IMR-90 (cell line): ENCODE measurements around the gene SLC25A22. TPM values are rescaled to one million over a fixed set of nuclear protein-coding genes. Genes with fewer than 3 reads are reported as not detected.

Source experiments
- ATAC-seq: fragments of 200-7000 bp; cut with Tn5 transposase; 2 replicates; pipeline ENCODE4 v1.9.1; 2020; ENCODE audit warnings: low read depth, mild to moderate bottlenecking, moderate library complexity
- BruUV-seq: library from RNA; stranded (reverse); fragments of 400-500 nt; replicated peaks from 2 replicates; lab custom pipeline; 2021; lab: Mats Ljungman, UMichigan
- CTCF ChIA-PET: fragments of 300-600 bp; formaldehyde crosslinking; extraction: SDS; loops from one replicate; lab custom pipeline; 2021; ENCODE audit warnings: antibody characterized with exemption; lab: Yijun Ruan, JAX
- POLR2A ChIA-PET: fragments of 300-600 bp; sonication (Branson Sonifier 250); formaldehyde crosslinking; loops from one replicate; lab custom pipeline; 2022; ENCODE audit warnings: antibody characterized with exemption; ENCODE audit not compliant: unreplicated experiment; lab: Charles Lee
- DNase-seq: peaks from one replicate; pipeline ENCODE4 v3.0.0; 2013
- H2AFZ ChIP-seq: replicated peaks from 2 replicates; pipeline ENCODE3; 2013; ENCODE audit warnings: low read length, mild to moderate bottlenecking; ENCODE audit not compliant: poor library complexity
- H2AK5ac ChIP-seq: 2 replicates; pipeline ENCODE4 v1.6.1; 2013; ENCODE audit warnings: low read depth, low read length, inconsistent platforms
- H2AK9ac ChIP-seq: replicated peaks from 2 replicates; pipeline ENCODE3; 2013; ENCODE audit warnings: mild to moderate bottlenecking, low read depth, low read length, moderate library complexity; ENCODE audit not compliant: poor library complexity
- H2BK120ac ChIP-seq: 2 replicates; pipeline ENCODE4 v1.6.1; 2013; ENCODE audit warnings: low read depth, low read length, inconsistent platforms
- H2BK15ac ChIP-seq: 3 replicates; pipeline ENCODE4 v1.6.1; 2013; ENCODE audit warnings: low read depth, low read length, inconsistent platforms
- H2BK20ac ChIP-seq: 2 replicates; pipeline ENCODE4 v1.6.1; 2013; ENCODE audit warnings: low read depth, mild to moderate bottlenecking, inconsistent platforms, low read length, moderate library complexity
- H2BK5ac ChIP-seq: 2 replicates; pipeline ENCODE4 v1.6.1; 2013; ENCODE audit warnings: mild to moderate bottlenecking, low read depth, low read length, inconsistent platforms; ENCODE audit not compliant: poor library complexity, severe bottlenecking
- H3K14ac ChIP-seq: replicated peaks from 2 replicates; pipeline ENCODE4 v1.6.1; 2013; ENCODE audit warnings: low read depth, low read length, inconsistent platforms
- H3K18ac ChIP-seq: 2 replicates; pipeline ENCODE4 v1.6.1; 2013; ENCODE audit warnings: low read depth, low read length, control low read depth
- H3K23ac ChIP-seq: 2 replicates; pipeline ENCODE4 v1.6.1; 2013; ENCODE audit warnings: low read depth, low read length, inconsistent platforms
- H3K27ac ChIP-seq: 2 replicates; pipeline ENCODE4 v1.5.1; 2013; ENCODE audit warnings: mild to moderate bottlenecking, control low read depth, low read length; ENCODE audit not compliant: insufficient read depth
- H3K27me3 ChIP-seq: 2 replicates; pipeline ENCODE4 v1.6.1; 2013; ENCODE audit warnings: low read length; ENCODE audit not compliant: control insufficient read depth, insufficient read depth
- H3K36me3 ChIP-seq: 2 replicates; pipeline ENCODE4 v1.6.1; 2013; ENCODE audit warnings: low read length, mixed read lengths; ENCODE audit not compliant: control insufficient read depth, insufficient read depth
- H3K4ac ChIP-seq: 2 replicates; pipeline ENCODE4 v1.6.1; 2013; ENCODE audit warnings: low read depth, low read length, inconsistent platforms
- H3K4me1 ChIP-seq: 2 replicates; pipeline ENCODE4 v1.6.1; 2013; ENCODE audit warnings: low read length, mixed read lengths; ENCODE audit not compliant: control insufficient read depth, insufficient read depth
- H3K4me2 ChIP-seq: 2 replicates; pipeline ENCODE4 v1.6.1; 2013; ENCODE audit warnings: low read depth, mild to moderate bottlenecking, control low read depth, low read length, moderate library complexity
- H3K4me3 ChIP-seq: 2 replicates; pipeline ENCODE4 v1.5.1; 2013; ENCODE audit warnings: low read depth, mild to moderate bottlenecking, control low read depth, low read length, moderate library complexity; ENCODE audit not compliant: insufficient read depth
- H3K56ac ChIP-seq: 2 replicates; pipeline ENCODE4 v1.6.1; 2013; ENCODE audit warnings: low read length, inconsistent platforms; ENCODE audit not compliant: insufficient read depth; ENCODE audit errors: extremely low read depth
- H3K79me1 ChIP-seq, 2 experiments: 2 replicates each; pipeline ENCODE4 v1.6.1; 2013; ENCODE audit warnings: low read length in 2 of 2, inconsistent platforms in 1 of 2, low read depth in 1 of 2
- H3K9ac ChIP-seq: 2 replicates; pipeline ENCODE4 v1.6.1; 2013; ENCODE audit warnings: low read depth, low read length, control low read depth
- H3K9me1 ChIP-seq: 2 replicates; pipeline ENCODE4 v1.6.1; 2013; ENCODE audit warnings: low read length, inconsistent platforms; ENCODE audit not compliant: insufficient read depth
- H3K9me3 ChIP-seq: 2 replicates; pipeline ENCODE4 v1.6.1; 2013; ENCODE audit warnings: low read length; ENCODE audit not compliant: control insufficient read depth, insufficient read depth
- H4K20me1 ChIP-seq: 2 replicates; pipeline ENCODE4 v1.6.1; 2013; ENCODE audit warnings: low read length, inconsistent platforms; ENCODE audit not compliant: insufficient read depth
- H4K5ac ChIP-seq: 2 replicates; pipeline ENCODE4 v1.6.1; 2013; ENCODE audit warnings: mild to moderate bottlenecking, low read depth, low read length, control low read depth
- H4K8ac ChIP-seq, 2 experiments: 2 replicates each; pipeline ENCODE4 v1.6.1; 2013; ENCODE audit warnings: low read depth in 2 of 2, low read length in 2 of 2, control low read depth in 1 of 2, inconsistent platforms in 1 of 2
- H4K91ac ChIP-seq: 2 replicates; pipeline ENCODE4 v1.6.1; 2013; ENCODE audit warnings: low read depth, low read length, inconsistent platforms; ENCODE audit not compliant: insufficient read depth
- CEBPB ChIP-seq: IDR thresholded peaks from 2 replicates; pipeline ENCODE4 v1.6.1; 2012; ENCODE audit warnings: low read depth, low read length, improper control_type of control experiment
- CHD1 ChIP-seq: IDR thresholded peaks from 2 replicates; pipeline ENCODE4 v1.6.1; 2012; ENCODE audit warnings: low read depth, low read length, improper control_type of control experiment
- ELK1 ChIP-seq: fragments of 150-350 bp; IDR thresholded peaks from 2 replicates; pipeline ENCODE4 v1.6.1; 2016; ENCODE audit warnings: low read depth, mild to moderate bottlenecking, low read length, moderate library complexity, borderline replicate concordance
- FOS ChIP-seq: fragments of 150-350 bp; IDR thresholded peaks from 2 replicates; pipeline ENCODE4 v1.6.1; 2016; ENCODE audit warnings: low read depth, low read length
- MAFK ChIP-seq: IDR thresholded peaks from 2 replicates; pipeline ENCODE4 v1.6.1; 2012; ENCODE audit warnings: low read depth, low read length, improper control_type of control experiment
- MAZ ChIP-seq: IDR thresholded peaks from 2 replicates; pipeline ENCODE4 v1.6.1; 2012; ENCODE audit warnings: low read depth, mild to moderate bottlenecking, low read length, improper control_type of control experiment, moderate library complexity, borderline replicate concordance
- MXI1 ChIP-seq: IDR thresholded peaks from 2 replicates; pipeline ENCODE4 v1.6.1; 2012; ENCODE audit warnings: low read depth, mild to moderate bottlenecking, low read length, moderate library complexity, borderline replicate concordance
- POLR2A ChIP-seq: IDR thresholded peaks from 2 replicates; pipeline ENCODE4 v1.6.1; 2012; ENCODE audit warnings: mild to moderate bottlenecking, low read depth, low read length
- RAD21 ChIP-seq: IDR thresholded peaks from 2 replicates; pipeline ENCODE4 v1.6.1; 2012; ENCODE audit warnings: low read length, improper control_type of control experiment
- RCOR1 ChIP-seq: IDR thresholded peaks from 2 replicates; pipeline ENCODE4 v1.6.1; 2012; ENCODE audit warnings: mild to moderate bottlenecking, low read length, improper control_type of control experiment; ENCODE audit not compliant: insufficient replicate concordance
- RFX5 ChIP-seq: IDR thresholded peaks from 2 replicates; pipeline ENCODE4 v1.8.0; 2012; ENCODE audit warnings: low read depth, mild to moderate bottlenecking, low read length, moderate library complexity
- SMC3 ChIP-seq: fragments of 150-350 bp; IDR thresholded peaks from 2 replicates; pipeline ENCODE4 v1.6.1; 2016; ENCODE audit warnings: low read depth, mild to moderate bottlenecking, antibody characterized with exemption, low read length, moderate library complexity
- WGBS, 2 experiments: methylation state at CpG; one replicate each; pipeline versions ENCODE4 v1.1.5 to v1.1.7; 2013; ENCODE audit warnings: missing lambda C conversion rate in 2 of 2; ENCODE audit not compliant: insufficient read length in 1 of 2; ENCODE audit errors: extremely low coverage in 2 of 2; 5-methylcytosine and 5-hydroxymethylcytosine counted together
- dilution Hi-C: fragments of 300-500 bp; cut with HindIII; formaldehyde crosslinking; loops from one replicate; pipeline ENCODE4 v1.14.3; 2018; ENCODE audit warnings: low sequenced_read_pairs; ENCODE audit not compliant: unreplicated experiment
- in situ Hi-C: fragments of 300-500 bp; cut with MboI; formaldehyde crosslinking; loops from 3 replicates; pipeline ENCODE4 v1.14.3; 2019; ENCODE audit warnings: low sequenced_read_pairs, inconsistent platforms, mixed read lengths
- intact Hi-C: fragments of 100-400 bp; cut with micrococcal nuclease; formaldehyde crosslinking; loops from 2 replicates; pipeline ENCODE4 v1.10.0; 2022
- polyA plus RNA-seq, 3 experiments: library from polyadenylated mRNA; depleted of rRNA; stranded (reverse); fragments of >200 nt; gene quantifications; 2 replicates each; pipeline ENCODE4 v1.2.3, GENCODE V29; 2012; ENCODE audit warnings: low replicate concordance in 1 of 3
- total RNA-seq: library from RNA; depleted of rRNA; stranded (reverse); fragments of >200 nt; gene quantifications from 2 replicates; pipeline ENCODE4 v1.2.3, GENCODE V29; 2012
- TF ChIP-seq, protein P1 (sequence below): fragments of 150-350 bp; IDR thresholded peaks from 2 replicates; pipeline ENCODE4 v1.6.1; 2017; ENCODE audit warnings: mild to moderate bottlenecking, antibody characterized with exemption, low read length, low read depth

SLC25A22 gene
- total and polyA plus RNA-seq, 2 of the 4 experiments (the other 2 are of a cell fraction) = 8.2 to 41.3 TPM

GRCh38 chr11:800473-800872, 2.4 kb upstream of the SLC25A22 start:
- peaks cover 26% of the 10 kb centered on the region for H3K36me3 ChIP-seq
- no peak overlapping the region for H3K4ac ChIP-seq
- no peak overlapping the region for H3K9ac ChIP-seq
- ChIA-PET CTCF (no interaction called here), POLR2A (no interaction called here)
- ATAC-seq = no peak
- no peak overlapping the region for H4K91ac ChIP-seq
- intact Hi-C loops = no loop called here
- H4K8ac ChIP-seq = no peak overlapping the region
- H2BK15ac ChIP-seq = no peak overlapping the region
- H4K20me1 ChIP-seq = peaks cover 18% of the 10 kb centered on the region
- peak overlapping the region; percentile 21 for H2AFZ ChIP-seq
- no peak overlapping the region for H3K14ac ChIP-seq
- H3K18ac ChIP-seq = no peak overlapping the region
- no peak for DNase-seq
- H3K27me3 ChIP-seq = no peaks in the 10 kb centered on the region
- peaks cover 3% of the 10 kb centered on the region; the same call in 1 of the 2 replicates for H3K9me1 ChIP-seq
- TF ChIP-seq MAFK (no peak), CHD1 (no peak), POLR2A (no peak), ELK1 (no peak), SMC3 (no peak), MAZ (no peak), RFX5 (no peak), FOS (no peak), CEBPB (no peak), RAD21 (no peak), RCOR1 (no peak), MXI1 (no peak)
- TF ChIP-seq, protein P1, sequence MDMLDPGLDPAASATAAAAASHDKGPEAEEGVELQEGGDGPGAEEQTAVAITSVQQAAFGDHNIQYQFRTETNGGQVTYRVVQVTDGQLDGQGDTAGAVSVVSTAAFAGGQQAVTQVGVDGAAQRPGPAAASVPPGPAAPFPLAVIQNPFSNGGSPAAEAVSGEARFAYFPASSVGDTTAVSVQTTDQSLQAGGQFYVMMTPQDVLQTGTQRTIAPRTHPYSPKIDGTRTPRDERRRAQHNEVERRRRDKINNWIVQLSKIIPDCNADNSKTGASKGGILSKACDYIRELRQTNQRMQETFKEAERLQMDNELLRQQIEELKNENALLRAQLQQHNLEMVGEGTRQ = no peak
- in situ Hi-C loops = no loop called here
- no peak overlapping the region for H2BK20ac ChIP-seq
- dilution Hi-C loops = no loop called here
- no peak overlapping the region for H2AK9ac ChIP-seq
- H4K5ac ChIP-seq = no peak overlapping the region
- WGBS, 2 experiments = 95% methylated on average over 12 of the region's 30 CpGs; no CpG with 5 or more reads in 1 of the 2 experiments
- H3K23ac ChIP-seq = no peak overlapping the region
- no TSS peak for BruUV-seq
- H3K56ac ChIP-seq = no peak overlapping the region
- no peak overlapping the region for H3K27ac ChIP-seq
- H2BK5ac ChIP-seq = no peak overlapping the region
- no peak overlapping the region for H3K4me2 ChIP-seq
- peaks cover 25% of the 10 kb centered on the region for H3K4me1 ChIP-seq
- no peak overlapping the region for H2BK120ac ChIP-seq
- H3K79me1 ChIP-seq = peaks cover 2 to 37% of the 10 kb centered on the region in 2 experiments; a peak in 3 of 4 replicates
- H3K9me3 ChIP-seq = no peaks in the 10 kb centered on the region
- no peak overlapping the region for H3K4me3 ChIP-seq
- no peak overlapping the region for H2AK5ac ChIP-seq
